NCI-H460 (cell line): ENCODE data around the gene MARCO. TPM values are rescaled to one million over a fixed set of nuclear protein-coding genes. Genes with fewer than 3 reads are reported as not detected.
"Not testable (repeated sequence)": the region's sequence is repeated elsewhere in the genome, so short reads cannot be mapped to it uniquely, and the experiment has no call there.

Source experiments
- DNase-seq: peaks from one replicate; pipeline ENCODE4 v3.0.0-alpha.2; 2016; ENCODE audit warnings: low read depth; ENCODE audit errors: extremely low read depth
- total RNA-seq: library from RNA; depleted of rRNA; stranded (reverse); fragments of >200 nt; shearing (Covaris generic); gene quantifications from 2 replicates; pipeline ENCODE4 v1.2.3, GENCODE V29; 2014

Gene MARCO
- total RNA-seq, 1 experiment from 2014 or later = not detected

GRCh38 chr2:119003856-119004255 is 61.9 kb downstream of the MARCO start:
- not testable (repeated sequence) for DNase-seq

- DNase-seq = no peak
Measured at GRCh38 chr2:119004602-119005001, 62.6 kb downstream of the MARCO start.

GRCh38 chr2:119005051-119005450 is 63.1 kb downstream of the MARCO start:
- no peak for DNase-seq

DNA sequence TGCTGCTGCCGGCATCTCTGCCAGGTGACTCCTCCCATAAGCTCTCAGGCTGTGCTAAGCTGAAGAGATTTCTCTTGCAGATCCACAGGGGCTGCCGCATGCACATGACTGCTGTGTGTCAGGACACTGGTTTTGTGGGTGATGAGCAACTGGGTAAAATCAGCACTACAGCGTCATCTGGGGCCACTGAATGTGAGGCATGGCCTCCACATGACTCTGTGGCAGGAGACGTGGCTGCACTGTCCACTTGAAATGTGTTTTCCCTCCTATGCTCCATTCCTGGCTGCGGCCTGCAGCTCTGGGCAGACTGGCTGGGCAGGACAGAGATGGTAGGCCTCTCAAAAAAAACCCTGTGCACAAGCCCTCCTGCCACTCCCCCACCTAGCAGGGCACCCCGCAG is 63.6 kb downstream of the MARCO start:
- DNase-seq = no peak

DNA sequence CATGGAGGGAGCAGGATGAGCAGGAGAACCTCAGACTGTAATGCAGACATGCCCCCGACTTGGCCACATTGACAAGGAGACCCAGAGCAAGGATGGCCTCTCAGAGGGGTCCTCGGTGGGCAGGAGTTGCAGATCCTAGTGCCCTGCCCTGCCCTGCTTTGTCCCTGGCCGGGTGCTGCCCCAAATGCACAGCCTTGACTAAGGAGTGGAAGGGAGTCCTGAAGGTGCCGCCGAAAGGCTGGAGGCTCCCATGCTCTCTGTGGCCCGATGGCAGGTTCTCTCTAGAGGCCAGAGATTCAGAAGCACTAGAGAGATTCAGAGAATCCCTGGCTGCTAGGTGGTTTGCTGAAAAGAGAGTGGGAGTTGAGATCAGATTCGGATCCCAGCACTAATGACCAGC is 64.4 kb downstream of the MARCO start:
- DNase-seq = no peak

DNA sequence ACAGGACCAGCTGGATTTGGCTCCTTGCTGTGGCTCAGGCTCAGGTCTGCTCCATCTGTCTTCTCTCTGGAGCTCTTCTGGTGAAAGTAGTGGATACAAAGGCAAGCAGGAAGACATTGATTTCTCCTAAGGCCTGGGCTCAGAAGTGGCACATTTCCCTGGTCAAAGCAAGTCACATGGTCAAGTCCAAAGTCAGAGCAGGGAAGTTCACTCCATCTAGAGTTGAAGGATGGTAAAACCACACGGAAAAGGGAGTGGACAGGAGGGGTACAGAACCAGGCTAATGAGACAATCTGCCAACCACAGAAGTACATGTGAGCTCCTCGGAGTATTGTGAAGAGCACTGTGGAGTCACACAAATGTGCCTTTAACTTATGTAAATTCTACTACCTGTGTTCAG is 66.1 kb downstream of the MARCO start:
- DNase-seq = no peak

- DNase-seq = no peak
Measured at GRCh38 chr2:119009110-119009509, 67.1 kb downstream of the MARCO start.

GRCh38 chr2:119010336-119010735 is 68.3 kb downstream of the MARCO start:
- DNase-seq = no peak

GRCh38 chr2:119011162-119011909 is 69.3 kb downstream of the MARCO start:
- peak; percentile 26 for DNase-seq

DNA sequence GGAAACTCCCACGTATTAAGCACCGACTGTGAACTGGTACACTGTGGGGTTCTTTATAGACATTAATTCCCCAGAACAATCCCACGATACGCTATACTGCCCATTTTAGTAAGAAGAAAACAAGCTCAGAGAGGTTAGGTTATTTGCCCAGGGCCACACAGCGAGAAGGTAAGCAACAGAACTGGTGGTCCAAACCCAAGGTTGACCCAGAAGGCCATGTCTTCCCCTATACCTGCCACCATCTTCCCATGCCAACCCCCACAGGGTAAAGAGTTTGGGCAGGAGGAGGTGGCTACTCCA is 69.9 kb downstream of the MARCO start:
- DNase-seq = no peak

DNA sequence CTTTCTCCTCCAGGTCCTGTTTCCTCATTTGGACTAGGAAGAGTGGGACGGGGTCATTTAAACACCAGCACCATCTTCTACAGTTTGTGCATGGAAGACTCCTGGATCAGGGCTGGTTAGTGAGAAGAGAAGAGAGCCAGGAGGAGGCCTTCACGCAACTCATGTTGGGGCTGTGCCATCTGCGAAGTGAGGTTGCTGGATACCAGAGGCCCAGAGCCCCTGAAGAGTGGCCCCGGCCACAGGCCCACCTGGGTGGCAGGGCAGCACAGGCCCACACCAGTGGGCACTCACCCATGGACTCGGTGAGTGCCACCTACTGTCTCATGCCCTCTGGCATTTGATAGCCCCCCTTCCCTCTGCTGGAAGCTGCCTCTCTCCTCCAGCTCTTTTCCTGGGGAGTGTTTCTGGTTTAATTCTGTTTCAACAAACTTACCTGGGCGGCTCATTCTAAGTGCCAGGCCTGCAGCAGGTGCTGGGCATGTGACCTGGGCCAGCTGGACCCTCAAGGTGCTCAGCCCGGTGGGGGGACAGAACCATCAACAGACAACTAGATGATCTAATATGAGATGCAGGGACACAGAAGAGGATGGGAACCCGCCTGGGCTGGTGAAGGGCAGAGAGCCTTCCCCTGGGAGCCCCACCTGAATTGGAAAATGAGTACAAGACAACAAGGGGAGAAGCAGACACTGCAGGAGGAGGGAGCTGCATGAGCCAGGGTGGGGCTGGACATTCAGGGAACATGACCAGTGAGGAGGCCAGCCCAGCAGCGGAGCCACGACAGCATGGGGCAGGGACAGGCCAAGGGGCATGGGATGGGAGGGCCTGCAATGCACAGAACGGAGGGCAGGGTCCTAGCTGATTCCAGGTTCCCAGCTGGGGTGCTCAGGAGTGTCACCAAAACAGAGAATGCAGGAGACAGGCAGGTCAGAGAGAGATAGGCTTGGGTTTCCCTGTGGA is 70.6 kb downstream of the MARCO start:
- DNase-seq = no peak

DNA sequence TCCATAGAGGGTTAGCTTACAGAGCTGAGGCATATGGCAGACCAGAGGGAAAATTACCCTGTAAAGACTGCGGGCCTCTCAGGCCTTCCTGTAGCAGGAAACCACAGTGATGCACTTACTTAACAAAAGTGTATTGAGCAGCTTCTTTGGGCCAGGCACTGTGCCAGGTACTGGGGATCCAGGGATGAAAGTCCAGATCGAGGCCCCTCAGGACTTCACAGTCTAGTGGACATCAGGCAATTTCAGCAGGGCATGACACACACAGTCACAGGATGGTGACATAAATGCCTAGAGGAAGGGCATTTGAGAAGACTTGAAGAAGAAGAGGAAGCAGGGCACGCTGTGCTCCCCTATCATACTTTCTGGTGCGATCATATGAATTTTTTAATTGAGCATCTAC is 71.7 kb downstream of the MARCO start:
- no peak for DNase-seq

DNA sequence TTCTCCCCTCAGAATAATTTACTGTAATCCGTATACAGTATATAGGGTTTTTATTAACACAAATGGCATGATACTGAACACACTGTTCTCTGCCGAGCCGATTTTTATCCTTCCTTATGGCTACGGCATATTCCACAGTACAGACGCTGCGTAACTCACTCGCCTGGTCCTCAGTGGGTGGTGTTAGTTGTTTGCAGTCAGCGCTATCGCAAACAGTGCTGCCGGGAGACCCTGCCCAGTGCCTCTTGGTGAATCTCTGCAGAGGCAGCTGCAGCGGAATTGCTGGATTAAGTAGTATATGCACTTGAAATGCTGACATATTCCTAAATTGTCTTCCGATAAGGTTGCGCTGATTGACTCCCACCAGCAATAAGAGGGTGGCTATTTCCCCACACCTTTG is 73.9 kb downstream of the MARCO start:
- no peak for DNase-seq

DNA sequence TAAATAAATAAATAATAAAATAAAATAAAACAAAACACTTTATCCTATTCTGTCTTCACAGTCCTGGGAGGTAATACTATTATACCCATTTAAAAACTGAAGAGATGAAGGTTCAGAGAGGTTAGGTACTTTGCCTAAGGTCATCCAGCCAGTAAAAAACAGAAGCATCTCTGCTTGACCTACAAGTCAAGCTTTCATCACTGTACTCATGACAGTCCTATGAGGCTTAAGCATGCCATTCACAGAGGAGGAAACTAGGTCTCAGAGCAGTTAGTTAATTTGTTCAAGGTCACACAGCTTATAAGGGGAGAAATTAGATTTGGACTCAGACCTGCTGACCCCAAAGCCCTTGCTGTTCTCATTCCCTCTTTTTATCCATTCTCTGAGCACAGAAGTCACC is 77.5 kb downstream of the MARCO start:
- DNase-seq = no peak

DNA sequence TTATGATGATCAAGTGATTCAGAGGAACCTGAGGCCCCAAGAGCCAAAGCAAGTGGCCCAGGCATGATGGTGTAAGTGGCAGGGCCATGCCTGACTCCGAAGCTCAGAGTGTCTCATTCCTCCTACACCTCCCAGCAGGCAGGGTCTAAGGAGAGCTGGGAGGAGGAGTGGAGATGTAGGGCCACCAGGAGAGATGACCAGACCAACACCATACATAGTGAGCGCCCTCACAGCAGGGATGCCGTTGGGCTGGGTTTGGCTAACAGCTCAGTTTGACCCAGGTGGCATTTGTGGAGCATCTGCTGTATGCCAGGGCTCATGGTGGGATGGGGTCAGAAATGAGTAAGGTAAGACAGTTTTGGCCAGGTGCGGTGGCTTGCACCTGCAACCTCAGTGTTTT is 80.7 kb downstream of the MARCO start:
- no peak for DNase-seq

DNA sequence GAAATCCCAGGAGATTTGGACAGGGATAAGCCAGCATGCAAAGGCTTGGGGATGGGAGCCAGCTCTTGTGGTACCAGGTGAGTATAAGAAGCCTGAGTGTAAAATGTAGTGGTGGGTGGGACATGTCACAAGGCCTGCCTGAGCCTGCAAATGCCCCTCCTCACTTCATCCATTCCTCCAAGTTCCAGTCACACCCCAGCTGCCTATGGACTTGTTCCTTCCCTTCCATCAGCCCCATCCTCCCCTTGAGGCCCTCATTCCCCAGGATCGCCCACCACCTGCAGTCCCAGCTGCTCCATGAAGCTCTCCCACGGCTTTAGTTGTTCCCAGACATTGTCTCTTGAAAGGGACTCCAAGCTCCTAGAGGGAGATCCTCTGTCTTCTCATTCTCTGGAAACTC is 81.5 kb downstream of the MARCO start:
- no peak for DNase-seq

DNA sequence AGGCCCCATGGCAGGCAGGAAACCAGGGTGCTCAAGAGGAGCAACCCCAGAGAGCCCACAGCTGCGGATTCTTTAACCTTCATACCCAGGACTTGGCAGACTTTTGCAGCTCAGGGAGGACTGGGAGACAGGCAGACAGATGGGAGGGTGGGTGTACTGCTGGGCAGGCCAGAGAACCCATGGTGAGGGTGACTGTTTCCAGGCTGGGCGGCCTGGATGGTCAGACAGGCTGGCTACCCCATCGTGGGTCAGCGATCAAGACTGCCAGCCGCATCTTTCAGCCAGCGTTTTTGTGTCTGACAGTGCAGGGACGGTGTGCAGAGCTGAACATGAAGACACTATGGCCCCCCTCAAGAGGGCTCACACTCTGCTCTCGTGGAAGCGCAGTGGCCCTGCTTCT is 82.2 kb downstream of the MARCO start:
- DNase-seq = no peak

- DNase-seq = no peak
Measured at GRCh38 chr2:119024568-119024967, 82.6 kb downstream of the MARCO start.

DNA sequence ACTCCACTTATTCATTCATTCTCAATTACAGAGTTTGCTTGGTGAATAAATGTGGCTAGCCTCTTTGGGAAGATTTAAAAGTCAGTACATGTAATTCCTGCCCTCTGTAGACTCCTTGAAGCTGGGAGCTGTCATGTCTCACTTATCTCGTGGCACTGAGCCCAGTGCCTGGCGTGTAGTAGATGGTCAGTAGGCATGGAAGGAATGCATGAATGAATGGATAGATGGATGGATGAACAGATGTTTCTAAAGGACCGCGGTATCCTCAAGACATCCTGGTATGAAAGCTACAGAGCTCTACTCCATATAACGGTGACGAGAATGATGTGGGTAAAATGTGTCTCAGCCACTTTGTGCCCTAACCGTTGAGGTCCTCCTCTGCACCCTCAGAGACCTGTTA is 83.0 kb downstream of the MARCO start:
- DNase-seq = no peak

DNA sequence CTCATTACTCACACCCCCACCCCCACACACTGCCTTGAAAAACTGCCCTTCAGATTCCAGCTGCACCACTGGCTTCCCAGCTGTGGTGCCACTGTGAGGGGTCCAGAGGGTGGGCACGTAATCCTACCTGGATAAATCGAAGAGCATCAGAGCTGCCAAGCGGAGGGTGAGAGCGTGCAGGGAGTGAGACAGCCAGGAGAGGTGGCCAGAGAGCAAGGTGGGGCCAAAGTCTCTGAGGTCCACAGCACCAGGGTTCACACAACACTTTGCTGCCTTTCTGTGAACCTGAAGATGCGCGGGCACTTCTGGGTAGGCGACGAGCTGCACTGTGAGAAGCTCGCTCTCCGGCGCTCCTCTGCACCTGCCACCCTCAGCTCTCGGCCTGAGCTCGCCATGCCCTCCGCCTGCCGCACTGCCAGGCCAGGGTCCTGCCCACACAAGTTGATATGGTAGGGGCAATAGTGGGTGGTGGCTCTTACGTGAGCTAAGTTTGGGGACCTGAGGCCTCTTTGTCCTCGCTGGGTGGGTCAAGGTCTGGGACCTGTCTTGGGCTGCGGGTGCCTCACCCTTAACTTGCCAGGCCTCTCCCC is 83.9 kb downstream of the MARCO start:
- DNase-seq = no peak

- DNase-seq = no peak
Measured at GRCh38 chr2:119026890-119027289, 84.9 kb downstream of the MARCO start.
